ENCODE results near the gene CCDC136. TPM values are rescaled to one million over a fixed set of nuclear protein-coding genes. Genes with fewer than 3 reads are reported as not detected.

Gene CCDC136
- total RNA-seq, 2 donors from 2014 or later: 7.5 to 7.7 TPM

DNA sequence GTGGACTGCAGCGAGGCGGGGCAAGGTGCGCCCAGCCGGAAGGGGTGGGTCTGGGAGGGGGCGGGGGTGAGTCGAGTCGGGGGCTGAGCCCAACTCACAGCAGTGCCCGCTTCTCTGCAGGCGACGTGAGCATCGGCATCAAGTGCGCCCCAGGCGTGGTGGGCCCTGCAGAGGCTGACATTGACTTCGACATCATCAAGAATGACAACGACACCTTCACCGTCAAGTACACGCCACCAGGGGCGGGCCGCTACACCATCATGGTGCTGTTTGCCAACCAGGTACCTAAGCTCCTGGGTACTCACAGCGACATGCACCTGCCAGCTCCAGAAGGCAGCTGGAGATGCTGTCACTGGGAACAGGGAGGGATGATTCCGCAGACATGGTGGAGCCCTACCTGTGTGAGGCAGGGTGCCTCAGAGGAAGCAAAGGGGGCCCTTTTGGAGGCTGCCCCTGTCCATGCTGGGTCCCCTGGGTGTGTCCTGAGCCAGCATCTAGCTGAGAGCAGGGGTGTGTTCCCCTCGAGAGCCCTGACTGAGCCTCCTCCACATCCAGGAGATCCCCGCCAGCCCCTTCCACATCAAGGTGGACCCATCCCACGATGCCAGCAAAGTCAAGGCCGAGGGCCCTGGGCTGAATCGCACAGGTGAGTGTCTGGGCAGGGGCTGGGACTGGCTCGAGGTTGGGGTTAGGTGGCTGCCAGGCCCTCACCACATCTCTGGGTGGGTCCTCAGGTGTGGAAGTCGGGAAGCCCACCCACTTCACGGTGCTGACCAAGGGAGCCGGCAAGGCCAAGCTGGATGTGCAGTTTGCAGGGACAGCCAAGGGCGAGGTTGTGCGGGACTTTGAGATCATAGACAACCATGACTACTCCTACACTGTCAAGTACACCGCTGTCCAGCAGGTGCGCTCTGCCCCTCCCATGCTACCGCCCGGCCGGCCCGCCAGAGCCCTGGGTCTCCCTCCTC lies 51.2 kb downstream of the CCDC136 start:
- H3K9me3 ChIP-seq (ENCODE audit: control insufficient read depth, low read length, poor library complexity, severe bottlenecking): no peaks in the 10 kb centered on the region
- H3K4me1 Mint-ChIP-seq: peaks cover 5% of the 10 kb centered on the region
- ATAC-seq (no peak), DNase-seq (no peak)
- H3K36me3 Mint-ChIP-seq (ENCODE audit: low read depth): no peaks in the 10 kb centered on the region
- no peaks in the 10 kb centered on the region for H3K27me3 Mint-ChIP-seq
- H3K27ac Mint-ChIP-seq: no peak overlapping the region
- H3K4me3 Mint-ChIP-seq: no peak overlapping the region

DNA sequence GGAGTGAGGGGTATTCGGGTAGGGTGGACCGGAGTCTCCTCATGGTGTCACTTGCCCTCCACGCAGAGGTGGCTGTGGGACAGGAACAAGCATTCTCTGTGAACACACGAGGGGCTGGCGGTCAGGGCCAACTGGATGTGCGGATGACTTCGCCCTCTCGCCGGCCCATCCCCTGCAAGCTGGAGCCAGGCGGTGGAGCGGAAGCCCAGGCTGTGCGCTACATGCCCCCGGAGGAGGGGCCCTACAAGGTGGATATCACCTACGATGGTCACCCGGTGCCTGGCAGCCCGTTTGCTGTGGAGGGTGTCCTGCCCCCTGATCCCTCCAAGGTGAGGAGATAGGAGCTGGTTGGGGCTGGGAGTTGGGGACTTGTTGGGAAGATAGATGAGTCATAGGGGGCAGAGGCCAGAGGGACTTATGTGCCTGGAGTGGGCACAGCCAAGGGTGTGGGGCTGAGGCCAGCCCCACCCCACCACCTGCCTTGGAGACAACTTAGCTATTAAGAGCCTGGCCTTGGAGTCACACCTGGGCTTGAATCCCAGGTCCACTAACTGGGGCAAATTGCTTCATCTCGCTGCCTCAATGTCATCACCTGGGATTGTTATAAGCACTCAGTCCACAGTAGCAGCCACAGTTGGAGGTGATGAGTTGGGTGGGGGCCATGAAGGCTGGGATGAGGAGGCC lies 52.3 kb downstream of the CCDC136 start:
- H3K27ac Mint-ChIP-seq: no peak overlapping the region
- H3K4me3 Mint-ChIP-seq: no peak overlapping the region
- no peak for DNase-seq
- peaks cover 5% of the 10 kb centered on the region for H3K4me1 Mint-ChIP-seq
- no peak for ATAC-seq
- no peaks in the 10 kb centered on the region for H3K27me3 Mint-ChIP-seq
- H3K9me3 ChIP-seq (ENCODE audit: control insufficient read depth, low read length, poor library complexity, severe bottlenecking): no peaks in the 10 kb centered on the region
- no peaks in the 10 kb centered on the region for H3K36me3 Mint-ChIP-seq (ENCODE audit: low read depth)

DNA sequence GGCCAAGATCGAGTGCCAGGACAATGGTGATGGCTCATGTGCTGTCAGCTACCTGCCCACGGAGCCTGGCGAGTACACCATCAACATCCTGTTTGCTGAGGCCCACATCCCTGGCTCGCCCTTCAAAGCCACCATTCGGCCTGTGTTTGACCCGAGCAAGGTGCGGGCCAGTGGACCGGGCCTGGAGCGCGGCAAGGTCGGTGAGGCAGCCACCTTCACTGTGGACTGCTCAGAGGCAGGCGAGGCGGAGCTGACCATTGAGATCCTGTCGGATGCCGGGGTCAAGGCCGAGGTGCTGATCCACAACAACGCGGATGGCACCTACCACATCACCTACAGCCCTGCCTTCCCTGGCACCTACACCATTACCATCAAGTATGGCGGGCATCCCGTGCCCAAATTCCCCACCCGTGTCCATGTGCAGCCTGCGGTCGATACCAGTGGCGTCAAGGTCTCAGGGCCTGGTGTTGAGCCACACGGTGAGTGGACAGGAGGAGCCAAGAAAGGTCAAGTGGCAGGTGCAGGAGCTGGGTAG lies 53.1 kb downstream of the CCDC136 start:
- no peaks in the 10 kb centered on the region for H3K9me3 ChIP-seq (ENCODE audit: control insufficient read depth, low read length, poor library complexity, severe bottlenecking)
- Mint-ChIP-seq H3K4me3 (no peak overlapping the region), H3K4me1 (peaks cover 5% of the 10 kb centered on the region), H3K36me3 (ENCODE audit: low read depth) (no peaks in the 10 kb centered on the region), H3K27me3 (no peaks in the 10 kb centered on the region), H3K27ac (no peak overlapping the region)
- DNase-seq (no peak), ATAC-seq (no peak)

DNA sequence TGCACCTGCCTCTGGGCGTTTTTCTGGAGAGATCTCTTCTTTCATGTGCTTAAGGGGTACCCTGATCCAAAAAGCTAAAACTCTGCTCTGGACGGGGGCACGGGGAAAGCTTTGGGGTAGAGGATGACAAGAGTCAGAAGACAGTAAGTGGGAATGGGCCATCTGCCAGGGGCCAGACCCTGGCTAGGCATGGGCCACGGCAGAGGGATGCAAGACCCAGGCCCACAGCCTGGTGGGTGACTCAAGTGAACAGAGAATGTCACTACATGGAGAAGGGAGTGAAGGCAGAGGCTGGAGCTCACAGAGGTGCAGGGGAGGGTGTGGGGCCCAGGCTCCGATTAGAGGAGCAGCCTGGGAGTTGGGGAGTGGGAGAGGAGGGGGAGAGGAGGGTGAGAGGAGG lies 53.7 kb downstream of the CCDC136 start:
- no peaks in the 10 kb centered on the region for H3K36me3 Mint-ChIP-seq (ENCODE audit: low read depth)

DNA sequence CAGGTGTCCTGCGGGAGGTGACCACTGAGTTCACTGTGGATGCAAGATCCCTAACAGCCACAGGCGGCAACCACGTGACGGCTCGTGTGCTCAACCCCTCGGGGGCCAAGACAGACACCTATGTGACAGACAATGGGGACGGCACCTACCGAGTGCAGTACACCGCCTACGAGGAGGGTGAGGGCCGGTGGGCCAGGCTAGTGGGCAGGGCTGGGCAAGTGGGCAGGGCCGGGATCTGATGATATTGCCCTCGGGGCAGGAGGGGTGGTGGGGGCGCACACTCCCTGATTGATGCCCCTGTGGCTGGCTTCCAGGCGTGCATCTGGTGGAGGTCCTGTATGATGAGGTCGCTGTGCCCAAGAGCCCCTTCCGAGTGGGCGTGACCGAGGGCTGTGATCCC lies 54.2 kb downstream of the CCDC136 start:
- Mint-ChIP-seq H3K4me1 (peaks cover 2% of the 10 kb centered on the region), H3K27me3 (no peaks in the 10 kb centered on the region), H3K4me3 (no peak overlapping the region), H3K36me3 (ENCODE audit: low read depth) (no peaks in the 10 kb centered on the region), H3K27ac (no peak overlapping the region)
- no peaks in the 10 kb centered on the region for H3K9me3 ChIP-seq (ENCODE audit: control insufficient read depth, low read length, poor library complexity, severe bottlenecking)
- ATAC-seq (no peak), DNase-seq (no peak)

More for the DNA sequence above, 53.7 kb downstream of the CCDC136 start:
- ATAC-seq: no peak
- no peaks in the 10 kb centered on the region for H3K9me3 ChIP-seq (ENCODE audit: control insufficient read depth, low read length, poor library complexity, severe bottlenecking)
- no peak overlapping the region for H3K27ac Mint-ChIP-seq
- no peak overlapping the region for H3K4me3 Mint-ChIP-seq
- DNase-seq: no peak
- H3K27me3 Mint-ChIP-seq: no peaks in the 10 kb centered on the region
- peaks cover 3% of the 10 kb centered on the region for H3K4me1 Mint-ChIP-seq

DNA sequence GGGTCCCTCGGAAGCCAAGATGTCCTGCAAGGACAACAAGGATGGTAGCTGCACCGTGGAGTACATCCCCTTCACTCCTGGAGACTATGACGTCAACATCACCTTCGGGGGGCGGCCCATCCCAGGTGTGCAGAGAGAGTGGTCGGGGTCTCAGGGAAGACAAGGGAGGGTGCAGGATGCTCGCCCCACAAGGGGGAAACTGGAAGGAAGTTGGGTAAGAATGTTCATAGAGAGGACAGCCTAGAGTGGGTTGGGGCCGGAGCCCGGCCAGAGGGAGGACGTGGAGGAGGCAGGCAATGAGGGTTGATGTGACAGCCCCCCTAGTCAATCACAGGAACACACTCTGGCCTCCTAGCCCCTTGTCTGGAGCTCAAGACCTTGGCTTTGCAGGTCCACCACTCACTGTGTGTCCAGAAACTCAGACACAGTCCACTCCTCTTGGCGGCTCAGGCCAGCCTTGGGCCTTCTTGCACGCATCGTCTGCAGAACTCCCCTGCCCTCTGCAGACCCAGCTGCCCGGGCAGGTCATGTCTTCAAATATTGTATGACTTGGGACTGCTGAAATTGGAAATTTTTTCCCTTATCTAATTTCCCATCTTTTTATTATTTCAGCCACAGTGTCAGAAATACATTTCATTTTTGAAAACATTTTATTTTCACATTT lies 55.1 kb downstream of the CCDC136 start:
- Mint-ChIP-seq H3K27me3 (no peaks in the 10 kb centered on the region), H3K36me3 (ENCODE audit: low read depth) (no peaks in the 10 kb centered on the region), H3K27ac (no peak overlapping the region), H3K4me1 (peaks cover 2% of the 10 kb centered on the region), H3K4me3 (no peak overlapping the region)
- DNase-seq: no peak
- no peaks in the 10 kb centered on the region for H3K9me3 ChIP-seq (ENCODE audit: control insufficient read depth, low read length, poor library complexity, severe bottlenecking)
- ATAC-seq: no peak

DNA sequence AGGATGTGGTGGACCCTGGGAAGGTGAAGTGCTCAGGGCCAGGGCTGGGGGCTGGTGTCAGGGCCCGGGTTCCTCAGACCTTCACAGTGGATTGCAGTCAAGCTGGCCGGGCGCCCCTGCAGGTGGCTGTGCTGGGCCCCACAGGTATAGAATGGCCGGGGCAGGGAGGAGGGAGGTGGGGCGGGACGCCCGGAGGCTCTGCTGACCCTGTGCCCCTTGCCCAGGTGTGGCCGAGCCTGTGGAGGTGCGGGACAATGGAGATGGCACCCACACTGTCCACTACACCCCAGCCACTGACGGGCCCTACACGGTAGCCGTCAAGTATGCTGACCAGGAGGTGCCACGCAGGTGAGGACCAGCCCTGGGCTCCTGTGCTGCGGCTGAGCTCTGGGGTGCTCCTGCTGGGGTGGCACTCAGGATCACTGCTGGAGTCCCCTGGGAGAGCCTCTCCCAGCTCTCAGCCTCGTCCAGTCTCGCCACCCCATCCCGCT lies 56.0 kb downstream of the CCDC136 start:
- Mint-ChIP-seq H3K4me1 (no peaks in the 10 kb centered on the region), H3K27me3 (no peaks in the 10 kb centered on the region), H3K4me3 (no peak overlapping the region), H3K27ac (no peak overlapping the region), H3K36me3 (ENCODE audit: low read depth) (no peaks in the 10 kb centered on the region)
- DNase-seq: no peak
- H3K9me3 ChIP-seq (ENCODE audit: control insufficient read depth, low read length, poor library complexity, severe bottlenecking): no peaks in the 10 kb centered on the region
- no peak for ATAC-seq

DNA sequence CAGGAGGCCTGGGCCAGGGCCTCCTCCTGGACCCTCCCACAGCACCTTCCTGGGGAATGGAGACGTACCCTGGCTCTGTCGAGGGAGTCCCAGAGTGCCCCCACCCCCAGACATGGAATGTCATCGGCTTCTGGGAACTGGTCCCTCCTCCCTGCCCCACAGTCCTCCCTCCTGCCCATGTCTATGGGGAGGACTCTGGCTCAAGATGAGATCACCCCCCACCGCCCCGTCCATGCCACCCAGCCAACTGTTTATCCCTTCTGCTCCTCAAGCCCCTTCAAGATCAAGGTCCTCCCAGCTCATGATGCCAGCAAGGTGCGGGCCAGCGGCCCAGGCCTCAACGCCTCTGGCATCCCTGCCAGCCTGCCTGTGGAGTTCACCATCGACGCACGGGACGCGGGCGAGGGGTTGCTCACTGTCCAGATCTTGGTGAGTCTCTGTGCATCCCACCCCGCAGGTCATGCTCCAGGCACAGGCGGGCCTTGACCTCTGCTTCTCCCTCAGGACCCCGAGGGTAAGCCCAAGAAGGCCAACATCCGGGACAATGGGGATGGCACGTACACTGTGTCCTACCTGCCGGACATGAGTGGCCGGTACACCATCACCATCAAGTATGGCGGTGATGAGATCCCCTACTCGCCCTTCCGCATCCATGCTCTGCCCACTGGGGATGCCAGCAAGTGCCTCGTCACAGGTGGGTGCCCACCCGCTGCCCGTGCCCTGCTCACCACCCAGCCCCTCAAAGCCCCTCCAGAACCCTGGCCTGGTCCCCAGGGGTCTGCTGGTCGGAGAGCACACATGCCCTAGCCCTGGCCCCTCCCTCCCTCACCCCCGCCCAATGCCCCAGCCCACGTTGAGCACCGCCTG lies 56.8 kb downstream of the CCDC136 start:
- ATAC-seq (no peak), DNase-seq (no peak)
- Mint-ChIP-seq H3K27me3 (no peaks in the 10 kb centered on the region), H3K4me3 (no peak overlapping the region), H3K36me3 (ENCODE audit: low read depth) (no peaks in the 10 kb centered on the region), H3K27ac (no peak overlapping the region), H3K4me1 (no peaks in the 10 kb centered on the region)
- H3K9me3 ChIP-seq (ENCODE audit: control insufficient read depth, low read length, poor library complexity, severe bottlenecking): no peaks in the 10 kb centered on the region

DNA sequence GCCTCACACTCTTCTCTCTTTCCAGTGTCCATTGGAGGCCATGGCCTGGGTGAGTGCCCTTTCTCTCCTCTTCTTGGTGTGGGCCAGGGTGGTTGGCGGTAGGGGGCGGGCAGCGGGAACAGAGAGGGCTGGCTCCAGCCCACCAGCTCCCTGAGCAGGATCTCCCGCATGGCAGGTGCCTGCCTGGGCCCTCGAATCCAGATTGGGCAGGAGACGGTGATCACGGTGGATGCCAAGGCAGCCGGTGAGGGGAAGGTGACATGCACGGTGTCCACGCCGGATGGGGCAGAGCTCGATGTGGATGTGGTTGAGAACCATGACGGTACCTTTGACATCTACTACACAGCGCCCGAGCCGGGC lies 57.4 kb downstream of the CCDC136 start:
- H3K9me3 ChIP-seq (ENCODE audit: control insufficient read depth, low read length, poor library complexity, severe bottlenecking): no peaks in the 10 kb centered on the region
- Mint-ChIP-seq H3K4me3 (no peak overlapping the region), H3K36me3 (ENCODE audit: low read depth) (no peaks in the 10 kb centered on the region), H3K4me1 (peaks cover 4% of the 10 kb centered on the region), H3K27ac (no peak overlapping the region), H3K27me3 (no peaks in the 10 kb centered on the region)
- ATAC-seq (no peak), DNase-seq (no peak)

DNA sequence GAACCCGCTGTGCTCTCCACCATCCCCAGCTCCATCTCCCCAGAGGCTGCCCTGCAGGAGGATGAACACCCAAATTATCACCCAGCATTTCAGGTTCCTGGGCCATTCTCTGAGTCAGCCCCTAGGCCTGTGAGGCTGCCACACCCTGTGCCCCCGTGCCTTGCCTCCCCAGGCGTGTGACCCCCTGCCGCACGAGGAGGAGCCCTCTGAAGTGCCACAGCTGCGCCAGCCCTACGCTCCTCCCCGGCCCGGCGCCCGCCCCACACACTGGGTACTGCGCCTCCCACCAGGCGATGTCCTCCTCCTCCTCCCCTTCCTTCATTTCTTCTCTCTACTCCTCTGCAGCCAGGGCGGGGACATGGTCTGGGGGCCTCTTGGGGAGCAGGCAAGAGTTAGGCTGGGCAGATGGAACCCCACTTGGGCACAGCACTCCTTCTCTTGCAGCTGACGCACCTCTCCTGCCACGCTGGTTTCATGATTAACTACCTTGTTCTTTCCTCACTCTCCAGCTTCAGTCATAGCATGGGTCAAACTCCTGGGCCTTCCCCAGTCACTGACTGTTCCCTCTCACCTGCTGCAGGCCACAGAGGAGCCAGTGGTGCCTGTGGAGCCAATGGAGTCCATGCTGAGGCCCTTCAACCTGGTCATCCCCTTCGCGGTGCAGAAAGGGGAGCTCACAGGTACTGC lies 58.2 kb downstream of the CCDC136 start:
- H3K27me3 Mint-ChIP-seq: no peaks in the 10 kb centered on the region
- no peak for DNase-seq
- no peaks in the 10 kb centered on the region for H3K36me3 Mint-ChIP-seq (ENCODE audit: low read depth)
- H3K4me3 Mint-ChIP-seq: no peak overlapping the region
- no peaks in the 10 kb centered on the region for H3K9me3 ChIP-seq (ENCODE audit: control insufficient read depth, low read length, poor library complexity, severe bottlenecking)
- peaks cover 4% of the 10 kb centered on the region for H3K4me1 Mint-ChIP-seq
- H3K27ac Mint-ChIP-seq: no peak overlapping the region
- no peak for ATAC-seq

DNA sequence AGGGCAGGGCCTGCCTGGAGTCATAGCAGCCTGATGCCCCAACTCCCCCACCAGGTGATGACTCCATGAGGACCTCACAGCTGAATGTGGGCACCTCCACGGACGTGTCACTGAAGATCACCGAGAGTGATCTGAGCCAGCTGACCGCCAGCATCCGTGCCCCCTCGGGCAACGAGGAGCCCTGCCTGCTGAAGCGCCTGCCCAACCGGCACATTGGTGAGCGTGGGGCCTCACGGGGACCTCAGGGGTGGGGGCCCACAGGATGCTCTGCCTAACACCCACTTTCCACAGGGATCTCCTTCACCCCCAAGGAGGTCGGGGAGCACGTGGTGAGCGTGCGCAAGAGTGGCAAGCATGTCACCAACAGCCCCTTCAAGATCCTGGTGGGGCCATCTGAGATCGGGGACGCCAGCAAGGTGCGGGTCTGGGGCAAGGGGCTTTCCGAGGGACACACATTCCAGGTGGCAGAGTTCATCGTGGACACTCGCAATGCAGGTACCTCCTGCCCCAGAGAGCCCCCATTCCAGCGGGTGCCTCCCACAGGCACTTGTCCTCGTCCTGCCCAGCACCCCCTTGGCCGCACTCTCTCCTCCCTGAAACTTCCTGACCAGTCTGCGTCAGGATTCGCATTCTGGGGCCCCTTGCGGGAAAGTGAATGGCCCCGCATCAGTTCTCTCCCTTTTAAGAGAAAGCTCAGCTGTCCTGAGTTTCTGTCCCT lies 60.9 kb downstream of the CCDC136 start:
- DNase-seq: no peak
- H3K4me1 Mint-ChIP-seq: peaks cover 4% of the 10 kb centered on the region
- ATAC-seq: no peak
- no peak overlapping the region for H3K4me3 Mint-ChIP-seq
- H3K27me3 Mint-ChIP-seq: no peaks in the 10 kb centered on the region
- no peak overlapping the region for H3K27ac Mint-ChIP-seq
- no peaks in the 10 kb centered on the region for H3K36me3 Mint-ChIP-seq (ENCODE audit: low read depth)
- no peaks in the 10 kb centered on the region for H3K9me3 ChIP-seq (ENCODE audit: control insufficient read depth, low read length, poor library complexity, severe bottlenecking)

Data from T-helper 17 cell (primary cell).